DMS53 treated with DMSO at 0.1 percent for 48 hours (cell line): ENCODE data around the gene MACIR.
A peak's percentile ranks its signal among the peaks of the same experiment; 100 is the strongest.
"Not testable (repeated sequence)": the region's sequence is repeated elsewhere in the genome, so short reads cannot be mapped to it uniquely, and the experiment has no call there.

Source experiments
- DNase-seq: peaks from one replicate; lab custom pipeline; 2025; ENCODE audit not compliant: unreplicated experiment; lab: John Stamatoyannopoulos, UW

MACIR gene, protein sequence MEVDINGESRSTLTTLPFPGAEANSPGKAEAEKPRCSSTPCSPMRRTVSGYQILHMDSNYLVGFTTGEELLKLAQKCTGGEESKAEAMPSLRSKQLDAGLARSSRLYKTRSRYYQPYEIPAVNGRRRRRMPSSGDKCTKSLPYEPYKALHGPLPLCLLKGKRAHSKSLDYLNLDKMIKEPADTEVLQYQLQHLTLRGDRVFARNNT

DNA sequence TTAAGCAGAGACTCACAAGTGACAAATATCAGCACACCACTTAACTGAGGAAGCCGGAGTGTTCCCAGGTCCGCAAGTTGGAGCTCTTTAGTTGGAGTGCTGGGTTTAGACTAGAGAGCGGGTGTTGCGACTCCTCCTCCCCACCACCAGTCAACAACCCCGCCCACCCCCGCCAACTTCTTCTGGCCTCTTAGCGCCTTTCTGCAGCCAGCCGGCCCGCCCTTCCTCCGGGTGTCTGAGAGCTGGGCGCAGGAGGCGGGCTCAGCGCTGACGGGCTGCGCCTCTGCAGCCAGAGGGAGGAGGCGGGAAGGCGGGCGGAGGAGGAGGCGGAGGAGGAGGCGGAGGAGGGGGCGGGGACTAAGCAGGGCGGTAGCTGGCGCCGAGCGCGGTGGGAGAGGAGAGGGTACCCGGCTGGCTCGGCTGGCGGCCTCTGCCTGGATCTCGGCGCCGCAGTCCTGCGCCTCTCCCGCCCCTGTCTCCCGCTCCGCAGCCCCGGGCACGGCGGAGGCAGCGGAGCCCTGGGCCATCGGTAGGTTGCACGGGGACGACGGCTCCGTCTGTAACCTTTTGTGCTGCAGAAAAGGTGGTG is at the start of gene MACIR:
TSS of gene MACIR (plus strand) at position 396 of the 589 bp plus-strand sequence. CDS start 17,157 bp downstream, outside the sequence.
- peak; percentile 85 for DNase-seq

DNA sequence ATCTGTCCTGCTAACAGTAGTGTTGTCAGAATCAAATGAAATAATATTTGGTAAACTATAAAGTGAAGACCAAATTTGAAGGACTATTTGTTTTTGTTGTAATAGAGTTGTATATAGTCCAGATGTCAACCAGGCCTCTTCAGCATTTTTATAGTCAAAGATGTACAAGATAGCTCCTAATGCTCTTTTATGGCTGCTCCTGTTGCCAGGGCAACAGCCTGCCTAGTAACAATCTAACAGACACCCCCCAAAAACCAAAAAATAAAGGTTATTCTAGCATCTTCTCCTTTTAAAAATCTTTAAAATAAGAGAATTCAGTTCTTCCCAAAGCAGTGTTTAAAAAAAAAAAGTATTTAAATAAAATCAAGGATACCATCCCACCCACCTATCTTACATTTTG is 49.5 kb upstream of the MACIR start:
- DNase-seq, result no peak

DNA sequence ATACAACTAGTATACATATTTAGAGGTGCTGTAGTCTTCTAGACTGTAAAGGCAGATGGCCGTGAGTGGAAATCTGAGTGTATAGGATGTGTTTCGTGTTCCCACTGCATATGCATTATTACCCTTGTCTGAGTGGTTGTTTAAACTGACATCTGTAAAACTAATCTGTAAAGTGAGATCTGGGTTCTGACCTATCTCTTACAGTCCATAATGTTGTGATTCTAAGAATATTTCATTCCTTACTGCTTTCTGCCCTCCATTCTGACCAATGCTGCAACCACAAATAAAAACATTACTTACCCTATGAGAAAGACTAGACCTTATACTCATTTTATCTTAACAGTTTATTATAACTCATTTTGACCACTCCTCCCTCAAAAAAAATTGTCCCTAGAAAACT is 47.6 kb upstream of the MACIR start:
- DNase-seq, result no peak

DNA sequence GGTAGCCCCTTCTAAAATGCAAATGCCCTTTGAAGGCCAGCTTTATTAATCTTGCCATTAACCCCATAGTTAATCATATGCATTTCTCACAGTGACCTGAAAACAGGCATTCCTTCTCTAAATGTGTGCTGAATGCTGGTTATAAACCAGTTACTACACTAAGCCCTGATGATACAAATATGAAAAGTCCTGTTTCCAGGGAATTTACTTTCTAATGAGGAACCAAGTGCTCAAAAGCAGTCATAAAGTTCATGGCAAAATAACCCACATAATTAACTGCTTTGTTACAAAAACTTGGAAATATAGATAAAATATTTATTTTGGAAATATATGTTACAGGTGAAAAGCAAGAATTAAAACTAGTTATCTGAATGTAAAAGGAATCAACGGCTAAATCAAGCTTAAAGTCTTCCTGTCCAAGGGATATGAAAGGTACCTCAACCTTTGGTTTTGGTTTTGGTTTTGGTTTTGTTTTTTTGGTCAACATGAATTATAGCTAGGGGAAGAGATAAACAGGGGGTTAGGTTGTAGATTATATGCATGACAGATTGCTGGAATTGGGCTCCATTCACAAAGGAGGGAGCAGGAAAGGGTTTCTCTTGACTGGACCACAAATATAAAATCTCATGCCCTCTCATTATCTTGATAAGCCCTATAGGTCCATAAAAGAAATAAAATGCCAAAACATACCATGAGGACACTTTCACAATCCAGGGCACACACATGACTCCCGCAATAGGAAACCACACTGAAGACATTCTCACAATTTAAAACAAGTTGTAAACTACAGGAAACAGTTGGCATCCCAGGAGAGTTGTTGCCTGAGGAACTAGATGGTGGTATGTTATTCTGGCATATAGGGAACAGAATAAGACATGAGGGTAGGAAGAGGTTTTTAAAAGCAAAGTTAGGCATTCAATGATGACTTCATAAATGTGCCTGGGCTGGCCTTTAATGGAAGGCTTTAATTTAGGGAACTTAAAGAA is 46.7 kb upstream of the MACIR start:
- DNase-seq, result no peak

DNA sequence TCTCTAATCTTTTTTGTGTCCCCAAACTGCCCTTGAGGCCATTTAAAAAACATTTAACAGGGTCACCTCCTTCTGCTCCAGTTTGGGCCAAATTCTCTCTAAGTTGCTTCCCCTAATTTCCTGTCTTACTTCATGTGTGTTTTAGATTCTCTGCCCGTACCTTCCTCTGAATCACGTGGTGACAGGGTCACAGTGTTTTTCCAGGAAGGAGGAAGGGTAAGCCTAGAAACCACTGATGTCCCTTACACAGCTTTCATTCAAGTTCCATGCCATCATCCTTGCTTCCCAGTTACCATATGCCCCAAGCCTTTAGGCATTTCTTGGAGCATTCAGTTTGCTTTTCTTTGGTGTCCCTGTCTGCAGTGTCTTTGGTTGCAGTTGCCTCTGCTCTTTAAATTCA is 42.4 kb upstream of the MACIR start:
- DNase-seq, result no peak

DNA sequence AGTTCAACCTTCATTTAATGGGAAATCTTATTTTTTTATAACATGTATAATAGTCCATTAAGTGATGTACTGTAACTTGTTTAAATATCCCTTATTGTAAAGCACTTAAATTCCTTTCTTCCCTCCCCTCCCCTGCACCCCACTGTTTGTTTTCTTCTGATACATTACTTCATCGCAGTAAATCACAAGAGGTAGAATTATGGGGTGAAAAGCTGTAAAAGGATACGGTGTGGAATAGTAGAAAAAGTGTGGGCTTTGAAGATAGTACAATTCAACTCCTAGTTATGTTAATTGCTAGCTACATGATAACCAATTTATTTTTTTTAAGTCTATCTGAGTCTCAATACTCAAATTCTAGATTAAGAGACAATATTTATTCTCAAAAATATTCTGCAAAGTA is 41.9 kb upstream of the MACIR start:
- no peak for DNase-seq

DNA sequence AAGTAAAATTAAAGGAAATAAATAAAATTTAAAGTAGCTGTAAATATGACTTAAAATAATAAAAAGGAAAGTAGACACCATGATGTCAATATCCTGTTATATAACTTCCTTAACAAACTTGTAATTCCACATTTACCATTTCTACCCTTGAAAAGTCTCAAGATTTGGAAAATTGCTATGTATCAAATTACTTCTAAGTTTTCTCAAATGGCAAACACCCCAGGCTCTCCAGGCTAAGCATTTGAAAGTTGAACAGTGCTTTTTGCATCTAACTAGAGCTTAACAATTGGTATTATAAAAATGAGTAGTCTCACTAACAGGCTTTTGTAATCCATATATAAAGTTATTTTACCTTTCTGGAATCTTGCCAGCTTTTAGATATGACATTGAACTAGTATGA is 41.5 kb upstream of the MACIR start:
- DNase-seq, result no peak

DNA sequence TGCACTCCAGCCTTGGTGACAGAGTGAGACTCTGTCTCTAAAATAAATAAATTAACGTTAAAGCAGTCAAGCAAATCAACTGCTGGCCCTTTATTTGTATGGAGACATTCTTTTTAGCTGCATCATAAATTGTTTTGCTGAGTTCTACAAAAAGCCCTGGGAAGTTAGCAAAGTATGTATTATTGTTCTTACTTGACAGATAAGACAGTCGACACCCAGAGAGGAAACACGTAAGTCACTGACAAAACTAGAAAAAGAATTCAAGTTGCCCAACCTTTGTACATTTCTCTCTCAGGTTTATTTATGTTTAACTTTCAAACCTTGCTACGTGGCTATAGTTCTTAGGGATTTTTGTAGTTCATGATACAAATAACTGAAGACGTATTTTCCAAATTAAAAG is 40.4 kb upstream of the MACIR start:
- no peak for DNase-seq

DNA sequence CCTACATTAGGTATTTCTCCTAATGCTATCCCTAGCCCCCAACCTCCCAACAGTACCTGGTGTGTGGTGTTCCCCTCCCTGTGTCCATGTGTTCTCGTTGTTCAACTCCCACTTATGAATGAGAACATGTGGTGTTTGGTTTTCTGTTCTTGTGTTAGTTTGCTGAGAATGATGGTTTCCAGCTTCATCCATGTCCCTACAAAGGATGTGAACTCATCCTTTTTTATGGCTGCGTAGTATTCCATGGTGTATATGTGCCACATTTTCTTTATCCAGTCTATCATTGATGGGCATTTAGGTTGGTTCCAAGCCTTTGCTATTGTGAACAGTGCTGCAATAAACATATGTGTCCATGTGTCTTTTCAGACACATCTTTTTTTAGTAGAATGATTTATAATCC is 39.5 kb upstream of the MACIR start:
- not testable (repeated sequence) for DNase-seq

DNA sequence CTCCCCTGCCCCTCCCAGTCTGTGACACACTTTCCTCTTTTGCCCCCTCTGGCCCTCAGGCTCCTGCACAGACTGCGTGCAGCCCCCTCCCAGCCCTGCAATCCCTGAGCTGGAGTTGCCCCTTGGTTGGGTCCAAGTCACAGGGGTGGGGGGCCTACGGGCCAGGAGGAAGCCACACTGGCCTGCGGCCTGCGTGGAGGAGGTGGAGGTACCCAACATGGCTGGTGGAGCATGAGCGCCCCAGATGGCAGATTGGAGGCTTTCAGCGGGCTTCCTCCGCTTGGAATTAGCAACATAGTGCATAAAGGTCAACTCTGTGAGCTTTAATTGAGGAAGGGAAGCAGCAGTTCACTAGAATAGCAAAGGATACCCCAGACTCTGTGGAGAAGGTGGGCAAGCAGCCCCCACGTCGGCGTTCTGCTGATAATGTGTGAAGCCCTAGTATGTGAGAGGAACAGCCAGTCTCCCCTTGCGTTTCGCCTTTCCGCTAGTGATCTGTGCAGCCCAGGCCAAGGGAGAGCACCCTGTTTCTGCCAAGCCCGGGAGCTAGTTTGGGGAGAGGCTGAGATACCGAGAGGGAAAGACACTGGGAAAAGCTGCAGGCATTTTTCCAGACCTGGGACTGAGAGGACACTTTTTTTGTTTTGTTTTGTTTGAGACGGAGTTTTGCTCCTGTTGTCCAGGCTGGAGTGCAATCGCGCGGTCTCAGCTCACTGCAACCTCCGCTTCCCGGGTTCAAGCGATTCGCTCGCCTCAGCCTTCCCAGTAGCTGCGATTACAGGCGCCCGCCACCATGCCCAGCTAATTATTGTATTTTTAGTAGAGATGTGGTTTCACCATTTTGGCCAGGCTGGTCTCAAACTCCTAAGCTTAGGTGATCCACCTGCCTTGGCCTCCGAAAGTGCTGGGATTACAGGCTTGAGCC is 35.3 kb upstream of the MACIR start:
- no peak for DNase-seq

DNA sequence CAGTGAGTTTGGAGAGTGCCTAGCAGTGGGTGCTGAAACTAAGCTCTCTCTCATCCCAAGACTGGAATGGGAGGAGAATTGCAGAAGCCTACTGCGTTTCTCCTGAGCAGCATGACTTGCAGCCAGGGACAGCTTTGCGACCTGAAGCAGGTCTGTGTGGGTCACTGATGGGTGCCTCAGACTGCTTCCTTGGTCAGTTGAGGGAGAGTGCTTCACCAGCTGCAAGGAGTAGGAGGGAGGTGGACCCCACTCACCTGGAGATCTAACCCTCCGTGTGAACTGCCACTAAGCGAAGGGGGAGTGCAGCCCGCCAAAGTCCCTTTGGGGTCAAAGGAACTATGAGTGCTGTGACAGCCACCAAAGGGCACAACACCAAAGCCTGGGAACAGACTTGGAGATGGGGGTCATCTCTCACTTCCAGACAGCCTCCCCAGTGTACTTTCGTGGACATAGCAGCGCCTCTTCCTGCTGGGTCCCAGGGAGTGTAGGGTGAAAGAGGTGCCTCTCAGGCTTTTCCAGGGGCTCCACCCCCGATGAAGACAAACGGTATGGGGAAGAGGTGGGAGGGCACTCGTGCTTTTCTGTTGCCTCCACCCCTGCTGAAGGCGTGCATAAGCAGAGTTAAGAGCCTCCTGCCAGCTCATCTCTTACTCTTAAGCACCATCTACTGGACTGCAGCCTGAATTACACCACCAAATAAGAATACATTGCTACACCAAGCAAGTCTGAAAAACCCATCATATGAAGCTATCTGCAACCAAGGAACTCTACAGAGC is 34.3 kb upstream of the MACIR start:
- peak; percentile 56 for DNase-seq

DNA sequence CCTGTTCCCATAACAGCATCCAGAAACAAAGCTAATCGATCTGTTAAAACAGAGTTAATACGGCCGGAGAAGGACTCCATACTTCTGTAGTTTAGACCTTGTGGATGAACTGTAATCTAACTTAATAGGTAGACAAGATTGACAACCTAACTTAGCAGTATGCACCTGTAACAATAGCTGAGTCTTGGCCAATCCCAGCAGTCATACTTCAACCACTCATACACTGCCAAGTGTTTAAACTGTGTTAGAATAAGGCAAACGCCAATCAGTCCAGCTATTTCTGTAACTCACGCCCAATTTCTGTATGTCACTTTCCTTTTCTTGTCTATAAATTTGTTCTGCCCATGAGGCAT is 33.7 kb upstream of the MACIR start:
- no peak for DNase-seq

DNA sequence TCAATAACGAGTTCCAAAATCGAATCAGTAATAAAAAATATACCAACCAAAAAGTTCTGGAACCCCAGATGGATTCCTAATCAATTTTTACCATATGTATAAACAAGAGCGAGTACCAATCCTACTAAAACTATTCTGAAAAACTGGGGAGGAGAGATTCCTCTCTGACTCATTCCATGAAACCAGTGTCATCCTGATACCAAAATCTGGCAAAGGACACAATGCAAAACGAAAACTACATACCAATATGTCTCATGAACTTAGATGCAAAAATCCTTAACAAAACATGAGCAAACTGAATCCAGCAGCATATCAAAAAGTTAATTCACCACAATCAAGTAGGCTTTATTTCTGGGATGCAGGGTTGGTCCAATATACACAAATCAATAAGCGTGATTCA is 30.5 kb upstream of the MACIR start:
- no peak for DNase-seq

DNA sequence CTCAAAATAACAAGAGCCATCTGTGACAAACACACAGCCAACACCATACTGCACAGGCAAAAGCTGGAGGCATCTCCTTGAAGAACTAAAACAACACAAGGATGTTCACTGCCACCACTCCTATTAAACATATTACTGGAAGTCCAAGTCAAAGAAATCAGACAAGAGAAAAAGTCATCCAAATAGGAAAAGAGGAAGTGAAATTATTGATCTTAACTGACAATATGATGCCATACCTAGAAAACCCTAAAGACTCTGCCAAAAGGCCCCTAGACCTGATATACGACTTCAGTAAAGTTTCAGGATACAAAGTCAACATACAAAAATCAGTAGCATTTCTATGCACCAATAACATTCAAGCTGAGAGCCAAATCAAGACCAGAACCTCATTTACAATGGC is 30.0 kb upstream of the MACIR start:
- no peak for DNase-seq

DNA sequence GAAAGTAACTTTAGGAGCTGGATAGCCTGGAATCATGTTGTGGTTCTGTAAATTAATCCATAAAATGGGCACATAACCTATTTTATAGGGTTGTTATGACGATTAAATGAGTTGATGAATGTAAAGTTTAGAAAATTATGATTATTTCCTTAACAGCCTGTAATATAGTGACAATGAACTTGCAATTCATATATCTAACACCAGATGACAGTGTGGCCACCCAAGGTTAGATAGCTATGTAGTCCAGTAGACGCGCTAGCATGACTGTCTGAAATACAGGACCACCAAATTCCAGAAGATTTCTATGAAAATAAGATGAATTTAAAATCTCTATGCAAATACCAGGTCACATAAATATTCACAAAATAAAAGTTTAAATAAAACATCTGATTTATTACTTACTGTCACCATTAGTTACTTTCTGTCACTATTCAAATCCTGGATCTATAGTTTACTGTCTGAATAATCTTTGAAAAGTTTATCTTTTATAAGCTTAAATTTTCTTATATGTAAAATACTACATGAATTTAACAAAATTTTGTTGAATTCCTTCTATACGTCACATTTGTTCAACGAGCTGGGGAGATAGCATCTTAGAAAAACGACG is 26.1 kb upstream of the MACIR start:
- peak; percentile 44 for DNase-seq

DNA sequence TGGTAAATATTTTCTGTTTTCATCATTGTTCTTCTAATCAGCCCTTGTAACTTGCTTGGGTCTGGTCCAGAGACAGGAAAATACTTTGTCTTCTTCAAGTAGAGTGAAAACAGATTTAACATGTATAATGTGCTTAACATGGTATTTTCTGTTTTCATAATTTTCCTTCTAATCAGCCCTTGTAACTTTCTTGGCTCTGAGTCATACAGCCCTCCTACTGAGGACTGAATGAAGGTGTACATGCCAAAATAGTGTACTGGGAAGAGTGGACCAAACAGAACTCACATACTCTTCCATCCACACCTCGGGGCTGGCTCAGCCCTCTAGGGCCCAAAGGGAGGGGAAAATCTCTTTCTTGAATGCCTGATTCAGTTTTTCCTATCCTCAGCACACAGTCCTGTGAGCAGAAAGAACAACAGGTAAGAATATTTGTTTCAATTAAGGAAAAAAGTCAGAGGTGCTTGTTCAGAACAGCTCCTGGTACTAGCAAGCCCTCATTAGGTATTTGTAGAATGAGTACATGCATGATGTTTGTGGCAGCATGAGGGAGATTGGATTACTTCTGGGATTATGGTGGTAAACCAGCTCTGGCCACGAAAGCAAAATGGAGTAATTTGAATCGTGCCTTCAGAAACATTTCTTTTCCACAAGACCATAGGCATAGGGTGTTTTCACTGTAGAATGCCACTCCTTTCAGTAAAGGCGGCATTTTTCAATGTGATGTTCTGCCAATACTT is 24.2 kb upstream of the MACIR start:
- DNase-seq, result no peak

DNA sequence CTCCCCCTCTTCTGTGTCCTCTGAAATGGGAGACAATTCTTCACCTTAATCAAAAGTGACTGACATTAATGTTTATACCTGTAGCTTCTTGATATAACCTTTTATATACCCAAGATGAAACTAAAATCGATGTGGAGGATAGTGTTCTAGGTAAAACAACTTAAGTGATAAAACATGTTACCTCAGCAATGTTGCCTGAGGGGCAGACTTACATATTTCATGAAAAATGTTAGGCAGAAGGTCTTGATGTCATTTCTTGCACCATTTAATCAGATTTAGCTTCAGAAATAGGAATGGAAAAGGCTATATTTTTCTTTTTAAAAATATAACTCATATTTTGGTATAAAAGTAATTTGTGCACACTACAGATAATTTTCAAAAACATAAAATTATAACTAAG is 22.7 kb upstream of the MACIR start:
- no peak for DNase-seq

DNA sequence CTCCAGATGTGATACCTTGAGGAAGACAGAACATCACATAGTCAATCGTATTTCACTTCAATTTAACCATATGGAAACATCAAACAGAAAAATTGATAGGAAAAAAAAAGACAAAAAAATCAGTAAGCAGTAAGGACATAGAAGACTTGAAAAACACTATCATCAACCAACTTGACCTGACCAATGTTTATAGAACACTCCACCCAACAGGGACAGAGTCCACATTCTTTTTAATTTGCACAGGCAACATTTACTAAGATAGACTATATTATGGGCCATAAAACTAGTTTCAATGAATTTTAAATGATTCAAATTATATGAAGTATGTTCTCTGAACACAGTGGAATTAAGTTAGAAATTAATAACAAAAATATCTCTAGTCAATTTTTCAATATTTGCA is 20.8 kb upstream of the MACIR start:
- DNase-seq, result no peak

DNA sequence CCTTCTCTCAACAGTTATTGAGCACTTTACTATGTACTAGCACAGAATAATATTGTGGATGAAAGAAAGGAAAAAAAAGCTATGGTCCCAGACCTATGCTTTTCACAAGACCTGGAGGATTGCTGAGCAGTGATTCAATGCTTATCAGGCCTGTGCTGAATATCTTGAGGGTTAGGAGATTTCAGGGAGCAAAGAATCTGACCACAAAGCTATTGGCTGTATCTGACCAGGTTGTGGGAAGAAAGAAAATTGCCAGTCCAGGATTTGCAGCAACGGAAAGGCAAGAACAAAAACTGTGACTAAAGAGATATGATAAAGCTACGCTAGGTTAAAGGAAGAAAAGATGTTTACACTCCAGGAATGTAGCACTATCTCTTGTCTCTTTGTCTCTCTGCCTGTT is 14.9 kb upstream of the MACIR start:
- DNase-seq, result no peak
